Pons (tissue), 1 donor: ENCODE results near the gene SAMD11.
"Not testable (repeated sequence)": the region's sequence is repeated elsewhere in the genome, so short reads cannot be mapped to it uniquely, and the experiment has no call there.

Experiments used
- DNase-seq: peaks from one replicate; pipeline ENCODE4 v3.0.0-alpha.2; 2016; ENCODE audit warnings: low spot score

The SAMD11 gene

DNA sequence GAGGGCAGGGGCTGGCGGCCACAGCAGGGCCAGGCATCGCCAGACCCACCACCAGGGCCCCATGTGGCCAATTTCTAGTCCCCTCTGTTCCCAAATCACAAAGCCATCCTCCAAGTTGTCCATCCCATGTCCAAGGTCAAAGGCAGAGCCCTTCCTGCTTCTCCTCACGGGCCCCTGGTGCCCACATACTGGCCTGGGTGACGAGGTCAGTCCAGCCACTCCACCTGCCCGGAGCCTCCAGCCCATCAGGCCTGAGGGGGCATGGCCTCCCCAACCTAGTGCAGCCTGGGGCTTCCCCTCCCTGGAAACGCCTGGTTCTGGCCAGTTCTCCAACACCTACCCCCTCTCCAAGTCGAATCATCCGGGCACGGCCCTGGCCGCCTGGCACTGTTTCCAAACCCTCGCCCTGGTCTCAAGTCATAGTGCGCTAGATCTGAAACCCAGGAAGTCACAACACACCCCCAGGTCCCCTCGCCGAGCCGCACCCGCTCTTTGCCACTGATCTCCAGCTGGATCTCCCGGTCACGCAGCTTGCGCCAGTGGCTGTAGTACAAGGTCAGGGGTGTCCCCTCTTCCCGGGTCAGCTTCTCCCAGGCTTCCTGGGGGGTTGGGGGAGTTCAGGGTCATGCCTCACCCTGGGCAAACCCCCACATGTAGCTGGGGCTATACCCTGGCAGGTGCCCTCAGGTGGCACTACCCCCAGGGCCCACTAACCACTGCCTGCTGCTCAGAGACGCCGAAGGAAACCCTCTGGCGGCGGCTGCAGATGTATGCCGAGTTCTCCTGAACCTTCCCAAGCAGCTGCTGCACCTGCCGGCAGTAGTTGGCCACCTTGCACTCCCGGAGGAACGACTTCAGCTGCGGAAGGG is 22.2 kb downstream of the SAMD11 start:
- DNase-seq = no peak

DNA sequence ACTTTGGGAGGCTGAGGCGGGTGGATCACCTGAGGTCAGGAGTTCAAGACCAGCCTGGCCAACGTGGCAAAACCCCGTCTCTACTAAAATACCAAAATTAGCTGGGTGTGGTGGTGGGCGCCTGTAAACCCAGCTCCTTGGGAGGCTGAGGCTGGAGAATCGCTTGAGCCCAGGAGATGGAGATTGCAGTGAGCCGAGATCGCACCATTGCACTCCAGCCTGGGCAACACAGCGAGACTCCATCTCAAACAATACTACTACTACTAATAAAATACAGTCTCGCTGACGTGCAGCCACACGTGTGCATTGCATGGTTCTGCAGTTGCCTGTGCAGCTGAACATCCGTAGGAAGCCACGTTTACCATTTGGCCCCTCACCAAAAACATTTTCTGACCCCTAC is 23.1 kb downstream of the SAMD11 start:
- DNase-seq = not testable (repeated sequence)

DNA sequence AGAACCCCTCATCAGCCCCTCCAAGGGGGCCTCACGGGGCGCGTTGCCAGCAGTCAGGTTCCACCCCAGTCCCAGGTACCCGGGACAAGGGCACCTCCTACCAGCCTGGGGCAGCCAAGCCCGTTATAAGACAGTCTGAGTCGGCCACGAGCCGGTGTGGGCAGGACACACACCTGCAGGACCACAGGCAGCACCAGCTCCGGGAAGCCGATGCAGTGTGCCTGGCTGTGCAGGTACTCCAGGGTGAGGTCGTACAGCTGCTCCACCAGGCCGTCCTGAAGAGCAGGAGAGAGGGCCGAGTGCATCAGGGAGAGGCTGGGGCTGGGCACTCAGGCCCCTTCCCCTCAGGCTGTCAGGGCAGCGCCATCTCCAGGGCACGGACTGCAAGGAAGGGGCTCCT is 24.2 kb downstream of the SAMD11 start:
- no peak for DNase-seq

DNA sequence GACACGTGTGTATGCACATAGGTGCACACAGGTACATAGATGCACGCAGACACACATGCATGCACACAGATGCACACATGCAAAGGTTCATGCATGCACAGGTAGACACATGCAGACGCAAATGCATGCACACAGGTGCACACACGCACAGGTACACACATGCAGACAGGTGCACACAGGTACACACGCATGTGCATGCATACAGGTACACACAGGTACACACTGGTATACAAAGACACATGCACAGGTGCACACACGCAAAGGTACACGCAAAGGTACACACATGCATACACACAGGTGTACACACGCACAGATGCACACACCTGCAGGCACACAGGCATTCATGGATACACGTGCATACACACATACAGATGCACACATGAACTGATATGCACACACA is 26.5 kb downstream of the SAMD11 start:
- DNase-seq = no peak

DNA sequence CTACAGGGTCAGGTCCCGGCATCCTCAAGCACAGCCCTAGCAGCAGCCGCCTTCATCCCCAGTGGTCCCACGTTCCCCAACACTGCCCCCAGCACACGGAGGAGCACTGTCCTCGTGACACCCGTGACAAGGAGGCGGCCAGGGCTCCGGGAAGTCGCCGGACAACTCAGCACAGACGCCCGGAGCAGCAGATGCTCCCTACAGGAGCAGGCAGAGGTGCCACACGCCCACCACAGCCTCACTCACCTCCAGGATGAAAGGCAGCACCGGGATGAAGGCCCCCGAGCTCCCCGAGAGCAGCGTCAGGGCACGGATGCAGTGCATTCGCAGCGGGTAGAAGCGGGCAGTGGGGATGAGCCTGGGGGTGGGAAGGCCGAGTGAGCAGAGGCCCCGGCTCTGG is 27.2 kb downstream of the SAMD11 start:
- DNase-seq = no peak

DNA sequence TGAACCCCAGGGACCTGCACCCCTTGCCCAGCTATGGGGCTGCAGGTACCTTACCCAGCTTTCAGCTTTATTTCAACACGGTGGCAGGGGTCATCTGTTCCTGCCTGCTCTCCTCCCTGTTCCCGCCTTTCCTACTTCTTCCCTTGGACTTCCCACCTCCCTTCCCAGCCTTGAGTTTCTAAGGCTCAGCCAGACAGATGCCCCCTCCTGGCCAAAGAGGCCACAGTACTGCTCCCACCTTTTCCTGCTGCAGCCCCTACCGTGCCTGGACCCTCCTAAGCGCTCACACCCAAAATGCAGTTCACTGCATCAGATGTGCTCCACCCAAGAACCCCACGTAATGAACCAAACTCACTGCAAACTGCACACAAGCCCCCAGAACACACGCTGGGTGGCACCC is 27.6 kb downstream of the SAMD11 start:
- DNase-seq = no peak

DNA sequence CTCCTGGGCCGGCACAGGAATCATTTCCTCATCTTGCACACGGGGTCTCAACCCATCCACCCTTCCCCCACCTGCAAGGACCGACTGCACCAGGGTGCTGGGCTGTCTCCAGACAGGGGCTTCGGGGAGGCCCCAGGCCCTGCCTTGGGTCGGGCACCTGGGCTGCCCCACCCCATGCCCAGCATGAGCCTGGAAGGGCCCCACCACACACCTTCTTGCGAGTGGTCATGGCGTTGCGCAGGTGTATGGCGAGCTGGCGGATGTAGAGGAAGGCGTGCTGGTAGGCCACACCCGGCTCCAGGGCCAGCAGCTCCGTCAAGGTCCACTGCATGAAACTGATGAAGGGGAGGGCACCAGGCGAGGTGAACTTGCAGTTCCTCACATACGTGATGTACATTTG is 28.5 kb downstream of the SAMD11 start:
- no peak for DNase-seq

DNA sequence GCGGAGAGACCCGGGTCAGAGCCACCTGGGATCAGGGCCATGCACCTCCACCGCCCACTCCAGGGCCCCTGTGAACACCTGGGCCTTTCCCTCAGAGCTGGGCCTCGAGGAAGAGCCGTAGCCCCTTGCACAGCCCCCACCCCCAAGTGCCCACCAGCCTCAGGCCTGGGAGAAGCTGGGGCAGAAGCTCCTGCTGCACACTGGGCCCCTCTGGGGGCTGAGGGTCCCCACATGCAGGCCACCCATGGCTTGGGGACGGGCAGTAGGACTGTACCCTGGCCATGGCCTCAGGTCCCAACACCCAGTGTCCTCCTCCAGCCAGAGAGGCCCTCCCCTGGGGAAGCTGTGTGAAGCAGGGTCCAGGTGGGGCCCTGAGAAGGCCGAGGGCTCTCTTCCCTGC is 28.9 kb downstream of the SAMD11 start:
- no peak for DNase-seq

DNA sequence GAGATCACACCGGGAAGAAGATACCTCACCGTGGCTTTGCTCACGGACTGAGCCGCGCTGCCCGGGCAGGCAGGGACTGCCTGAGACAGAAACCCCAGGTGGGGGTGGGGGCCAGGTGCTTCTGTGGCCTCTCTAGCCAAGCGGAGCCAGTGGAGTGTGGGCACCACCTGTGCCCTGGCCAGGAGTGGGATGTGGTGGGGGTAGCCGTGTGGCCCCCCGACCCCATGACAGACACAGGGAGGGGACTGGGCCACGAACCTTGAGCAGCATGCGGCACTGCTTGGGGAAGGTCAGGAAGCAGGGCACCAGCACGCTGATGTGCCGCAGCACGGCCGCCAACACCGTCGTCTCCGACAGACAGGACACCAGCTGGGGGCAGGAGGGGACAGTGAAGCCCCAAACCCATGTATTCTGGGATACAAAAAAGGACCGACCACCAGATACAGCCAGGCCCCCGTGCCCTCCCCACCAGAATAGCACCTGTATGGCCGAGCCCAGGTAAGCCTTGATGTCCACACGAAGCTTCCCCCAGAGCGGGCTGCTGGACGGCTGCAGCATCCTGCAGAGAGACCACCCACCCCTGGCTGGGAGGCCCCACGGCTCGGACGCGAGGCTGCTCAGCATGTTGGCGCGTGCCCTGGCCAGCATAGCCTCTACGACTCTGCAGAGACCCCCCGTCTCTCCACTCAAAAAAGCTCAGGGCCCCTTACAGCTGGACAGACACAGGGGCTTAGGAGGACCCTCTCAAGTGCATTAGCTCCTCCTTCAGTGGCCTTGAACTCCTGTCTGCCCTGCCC is 30.0 kb downstream of the SAMD11 start:
- no peak for DNase-seq

DNA sequence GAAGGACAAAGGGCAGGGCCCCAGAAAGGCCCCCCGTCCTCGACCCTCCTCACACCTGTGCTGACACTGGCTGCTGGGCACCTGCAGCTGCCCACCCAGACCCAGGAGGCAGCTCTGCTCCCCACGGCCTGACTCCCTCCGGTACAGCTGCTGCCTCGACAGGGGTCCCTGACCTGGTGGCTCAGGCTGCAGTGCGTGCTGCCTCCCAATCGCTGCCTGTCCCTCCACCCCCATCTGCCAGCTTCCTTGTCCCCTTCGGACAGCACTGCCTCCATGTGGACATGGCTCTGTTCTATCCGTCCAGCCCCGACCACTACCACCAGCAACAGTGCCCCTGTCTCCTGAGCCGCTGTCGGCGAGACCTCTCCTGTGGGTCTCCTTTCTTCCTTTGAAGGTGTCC is 31.2 kb downstream of the SAMD11 start:
- no peak for DNase-seq

DNA sequence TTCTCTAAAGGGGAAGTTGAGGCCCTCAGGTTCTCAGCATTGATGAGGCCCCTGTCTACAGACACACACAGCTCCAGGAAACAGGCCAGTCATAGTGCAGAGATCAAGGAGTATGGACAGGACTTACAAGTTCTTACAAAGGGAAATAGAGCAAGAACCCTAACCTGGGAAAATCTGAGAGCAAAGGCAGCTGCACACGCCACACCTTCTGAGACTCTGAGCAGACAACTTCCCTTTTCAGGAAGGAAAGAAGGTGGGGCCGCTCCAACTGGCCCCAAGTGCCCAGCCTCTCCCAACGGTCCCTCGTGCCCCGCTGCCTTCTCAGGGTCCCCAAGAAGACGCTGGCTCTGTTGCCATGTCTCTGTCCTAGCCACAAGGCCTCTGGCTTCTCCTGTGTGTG is 31.8 kb downstream of the SAMD11 start:
- no peak for DNase-seq

DNA sequence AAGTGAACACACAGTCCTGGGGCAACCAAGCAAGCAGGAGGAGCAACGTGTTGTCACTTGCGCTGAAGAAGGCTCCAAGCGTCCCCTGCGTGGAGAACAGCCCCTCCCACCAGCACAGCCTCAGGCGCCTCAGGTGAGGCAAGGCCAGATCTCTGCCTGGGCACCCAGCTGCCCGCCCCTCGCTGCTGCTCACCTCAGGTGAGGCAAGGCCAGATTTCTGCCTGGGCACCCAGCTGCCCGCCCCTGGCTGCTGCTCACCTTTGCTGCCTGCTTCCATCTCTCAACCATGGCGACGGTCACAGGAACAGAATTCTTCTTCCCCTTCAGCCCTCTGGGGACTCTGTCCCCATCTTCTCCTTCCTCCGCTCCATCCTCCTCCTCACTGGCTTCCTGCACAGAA is 32.9 kb downstream of the SAMD11 start:
- DNase-seq = no peak

DNA sequence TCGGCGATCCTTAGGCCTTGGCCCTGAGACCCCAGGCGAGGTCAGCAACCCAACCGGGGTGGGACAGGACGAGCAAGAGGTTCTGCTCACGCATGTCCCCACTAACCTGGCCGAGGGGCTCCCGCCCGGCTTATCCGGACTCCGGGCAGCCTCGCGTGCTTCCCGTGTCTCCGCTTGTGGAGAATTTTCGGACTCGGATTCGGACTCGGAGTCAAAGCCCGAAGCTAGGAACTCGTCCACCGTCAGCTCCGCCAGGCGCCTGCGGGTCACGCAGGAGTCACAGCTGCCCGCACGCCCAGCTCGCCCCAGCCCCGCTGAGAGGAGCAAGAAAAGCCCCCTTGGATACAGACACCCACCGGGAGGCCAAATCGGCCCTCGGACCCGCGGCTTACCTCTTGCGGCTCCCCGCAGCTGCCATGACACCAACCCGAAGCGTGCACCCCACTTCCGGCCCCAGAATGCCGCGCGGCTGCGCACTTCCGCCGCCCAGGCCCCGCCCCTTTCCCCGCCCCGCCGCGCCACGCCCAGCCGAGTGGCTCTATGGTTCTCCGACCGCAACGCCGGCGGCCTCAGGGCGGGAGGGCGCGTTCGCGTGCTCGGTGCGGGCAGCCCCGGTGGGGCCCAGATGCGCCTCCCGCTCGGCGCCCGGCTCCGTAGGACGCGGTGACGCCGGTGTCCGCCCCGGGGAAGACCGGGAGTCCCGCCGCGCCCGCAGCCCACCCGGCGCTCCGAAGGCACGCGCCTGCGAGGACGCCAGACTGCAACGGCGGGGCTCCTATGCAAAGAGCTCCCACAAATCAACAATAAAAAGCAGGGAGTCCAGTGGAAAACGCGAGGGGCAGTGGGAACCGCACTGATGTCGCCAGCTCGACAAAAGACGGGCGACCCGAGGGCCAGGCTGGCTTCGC is 35.4 kb downstream of the SAMD11 start, which contains the start of gene NOC2L:
NOC2L (minus strand) TSS at position 434 of the 908 bp plus-strand sequence; CDS start at position 418, 16 bp downstream.
- peak; percentile 67 for DNase-seq

DNA sequence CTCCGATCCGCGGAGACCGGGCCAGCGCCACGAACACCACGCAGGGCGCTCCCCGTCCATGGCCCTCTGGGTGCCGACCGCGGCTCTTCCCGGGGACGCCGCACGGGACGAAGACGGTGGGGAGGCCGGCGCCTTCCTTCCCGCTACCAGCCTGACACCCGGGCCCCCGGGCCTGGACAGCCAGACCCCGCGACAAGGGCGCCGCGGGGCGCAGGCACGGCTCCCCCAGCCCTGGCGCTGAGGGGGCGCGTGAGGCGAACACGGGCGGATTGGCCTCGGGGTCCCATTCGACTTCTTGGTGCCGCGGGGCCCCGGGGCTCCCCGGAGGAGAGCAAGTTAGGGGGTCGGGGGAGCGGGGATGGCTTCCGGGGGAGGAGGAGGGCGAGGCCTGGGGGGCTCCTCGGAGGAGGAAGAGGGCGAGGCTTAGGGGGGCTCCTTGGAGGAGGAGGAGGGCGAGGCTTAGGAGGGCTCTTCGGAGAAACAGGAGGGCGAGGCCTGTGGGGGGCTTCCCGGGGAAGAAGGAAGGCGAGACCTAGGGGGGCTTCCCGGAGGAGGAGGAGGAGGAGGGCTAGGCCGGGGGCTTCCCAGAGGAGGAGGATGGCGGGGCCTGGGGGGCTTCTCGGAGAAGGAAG is 36.1 kb downstream of the SAMD11 start:
- DNase-seq = no peak

DNA sequence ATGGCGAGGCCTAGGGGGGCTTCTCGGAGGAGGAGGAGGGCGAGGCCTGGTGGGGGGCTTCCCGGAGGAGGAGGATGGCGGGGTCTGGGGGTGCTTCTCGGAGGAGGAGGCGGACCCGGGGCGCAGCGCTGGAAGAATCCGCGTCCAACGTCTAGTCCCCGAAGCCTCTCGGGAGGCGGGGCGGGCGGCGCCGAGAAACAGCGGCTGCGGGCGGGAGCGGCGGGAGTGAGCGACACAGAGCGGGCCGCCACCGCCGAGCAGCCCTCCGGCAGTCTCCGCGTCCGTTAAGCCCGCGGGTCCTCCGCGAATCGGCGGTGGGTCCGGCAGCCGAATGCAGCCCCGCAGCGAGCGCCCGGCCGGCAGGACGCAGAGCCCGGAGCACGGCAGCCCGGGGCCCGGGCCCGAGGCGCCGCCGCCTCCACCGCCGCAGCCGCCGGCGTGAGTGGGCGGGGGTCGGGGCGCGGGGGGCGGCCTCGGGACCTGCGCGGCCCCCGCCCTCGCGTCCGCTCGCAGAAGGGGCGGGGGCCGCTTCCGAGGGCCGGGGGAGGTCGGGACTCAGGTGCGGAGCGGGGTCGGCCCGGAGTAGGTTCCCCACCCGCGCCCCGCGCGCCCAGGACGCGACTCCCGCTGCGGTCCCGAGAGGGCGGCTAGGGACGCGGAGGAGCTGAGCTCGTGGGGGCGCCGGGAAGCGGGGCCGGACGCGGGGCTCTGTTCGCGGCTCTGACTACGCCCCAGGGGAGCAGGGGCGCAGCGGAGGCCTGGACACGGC is 36.8 kb downstream of the SAMD11 start, which contains the start of gene KLHL17:
KLHL17 (plus strand) TSS at position 222 of the 769 bp plus-strand sequence; CDS start at position 332, 110 bp downstream.
- DNase-seq = no peak

DNA sequence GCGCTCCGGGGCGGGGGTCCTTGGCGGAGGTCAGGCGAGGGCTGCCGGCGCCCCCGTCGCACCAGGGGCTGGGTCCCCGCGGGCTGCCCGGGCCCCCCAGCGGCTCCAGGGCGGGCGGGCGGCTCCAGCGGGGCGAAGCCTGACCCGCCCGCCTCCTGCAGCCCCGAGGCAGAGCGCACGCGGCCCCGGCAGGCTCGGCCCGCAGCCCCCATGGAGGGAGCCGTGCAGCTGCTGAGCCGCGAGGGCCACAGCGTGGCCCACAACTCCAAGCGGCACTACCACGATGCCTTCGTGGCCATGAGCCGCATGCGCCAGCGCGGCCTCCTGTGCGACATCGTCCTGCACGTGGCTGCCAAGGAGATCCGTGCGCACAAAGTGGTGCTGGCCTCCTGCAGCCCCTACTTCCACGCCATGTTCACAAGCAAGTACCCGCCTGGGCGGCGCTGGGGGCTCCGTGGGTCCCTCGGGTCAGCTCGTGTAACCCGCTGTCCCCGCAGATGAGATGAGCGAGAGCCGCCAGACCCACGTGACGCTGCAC is 37.5 kb downstream of the SAMD11 start:
- no peak for DNase-seq

DNA sequence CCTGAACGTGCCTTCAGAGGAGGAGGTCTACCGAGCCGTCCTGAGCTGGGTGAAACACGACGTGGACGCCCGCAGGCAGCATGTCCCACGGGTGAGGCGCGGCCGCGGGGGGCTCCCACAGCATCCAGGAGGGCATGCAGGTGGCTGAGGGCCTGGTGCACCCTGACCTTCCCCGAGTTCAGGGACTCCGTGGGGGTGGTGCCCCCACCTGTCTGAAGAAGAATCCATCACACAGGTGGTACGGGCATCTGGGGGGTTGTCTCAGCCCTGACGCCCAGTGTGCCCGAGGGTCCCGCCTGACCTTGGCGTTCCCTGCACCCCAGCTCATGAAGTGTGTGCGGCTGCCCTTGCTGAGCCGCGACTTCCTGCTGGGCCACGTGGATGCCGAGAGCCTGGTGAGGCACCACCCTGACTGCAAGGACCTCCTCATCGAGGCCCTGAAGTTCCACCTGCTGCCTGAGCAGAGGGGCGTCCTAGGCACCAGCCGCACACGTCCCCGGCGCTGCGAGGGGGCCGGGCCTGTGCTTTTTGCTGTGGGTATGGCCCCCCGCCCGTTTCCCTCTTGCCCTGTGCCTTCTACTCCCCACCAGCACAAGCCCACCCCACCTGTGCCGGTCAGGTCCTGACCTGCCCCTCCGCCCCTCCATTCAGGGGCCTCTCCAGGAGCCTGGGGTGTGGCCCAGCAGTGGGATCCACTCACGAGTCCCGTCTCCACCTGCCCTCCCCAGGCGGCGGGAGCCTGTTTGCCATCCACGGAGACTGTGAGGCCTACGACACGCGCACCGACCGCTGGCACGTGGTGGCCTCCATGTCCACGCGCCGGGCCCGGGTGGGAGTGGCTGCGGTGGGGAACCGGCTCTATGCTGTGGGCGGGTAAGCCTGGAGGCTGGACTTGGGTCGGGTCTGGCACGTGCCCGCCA is 38.9 kb downstream of the SAMD11 start:
- no peak for DNase-seq

DNA sequence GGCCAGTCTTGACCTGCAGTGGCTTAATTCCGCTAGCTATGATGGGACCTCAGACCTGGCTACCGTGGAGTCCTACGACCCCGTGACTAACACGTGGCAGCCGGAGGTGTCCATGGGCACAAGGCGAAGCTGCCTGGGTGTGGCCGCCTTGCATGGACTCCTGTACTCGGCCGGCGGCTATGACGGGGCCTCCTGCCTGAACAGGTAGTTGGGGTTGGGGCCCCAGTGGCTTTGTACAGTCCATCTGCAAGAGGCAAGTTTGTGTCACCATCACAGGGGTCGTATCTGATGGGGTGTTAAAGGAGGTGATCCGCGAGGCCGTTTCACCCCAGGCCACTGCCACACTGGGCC is 39.6 kb downstream of the SAMD11 start:
- no peak for DNase-seq

DNA sequence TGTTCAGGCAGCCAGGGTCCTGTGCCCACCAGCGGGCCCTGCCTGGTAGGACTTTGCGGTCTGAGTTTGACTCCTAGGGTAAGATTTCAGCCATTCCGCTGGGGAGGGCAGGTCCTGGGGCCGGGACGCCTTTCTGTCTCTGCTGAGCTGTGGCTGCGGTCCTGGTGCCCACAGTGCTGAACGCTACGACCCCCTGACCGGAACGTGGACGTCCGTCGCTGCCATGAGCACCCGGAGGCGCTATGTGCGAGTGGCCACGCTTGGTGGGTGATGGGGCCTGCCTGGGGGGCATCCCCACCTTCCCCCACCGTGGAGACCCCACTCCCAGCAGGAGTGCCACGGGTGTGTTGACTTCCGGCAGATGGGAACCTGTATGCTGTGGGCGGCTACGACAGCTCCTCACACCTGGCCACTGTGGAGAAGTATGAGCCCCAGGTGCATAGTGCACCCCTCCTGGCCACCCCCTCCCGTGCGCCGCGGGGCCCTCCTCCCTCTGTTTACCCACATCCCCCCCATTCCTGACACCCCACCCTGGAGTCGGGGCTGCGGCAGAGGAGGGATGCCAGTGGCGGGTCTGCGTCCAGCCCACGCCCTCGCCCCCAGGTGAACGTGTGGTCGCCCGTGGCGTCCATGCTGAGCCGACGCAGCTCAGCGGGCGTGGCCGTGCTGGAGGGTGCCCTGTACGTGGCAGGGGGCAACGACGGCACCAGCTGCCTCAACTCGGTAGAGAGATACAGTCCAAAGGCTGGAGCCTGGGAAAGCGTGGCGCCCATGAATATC is 40.2 kb downstream of the SAMD11 start:
- DNase-seq = no peak
